K562 (cell line): ENCODE results near the gene ASB7. TPM values are rescaled to one million over a fixed set of nuclear protein-coding genes. Genes with fewer than 3 reads are reported as not detected.

ENCODE experiments used
- ATAC-seq: fragments of 200-7000 bp; cut with Tn5 transposase; 3 replicates; pipeline ENCODE4 v1.9.1; 2020; ENCODE audit warnings: moderate library complexity
- BruUV-seq: library from RNA; stranded (reverse); fragments of 400-500 nt; replicated peaks from 2 replicates; lab custom pipeline; 2021; lab: Mats Ljungman, UMichigan
- CTCF ChIA-PET: fragments of 300-600 bp; formaldehyde crosslinking; extraction: SDS; loops from one replicate; lab custom pipeline; 2021; ENCODE audit warnings: low intra/inter-chr PET ratio; lab: Yijun Ruan, JAX
- POLR2A ChIA-PET: fragments of 300-600, 350-650 bp; sonication (Branson Sonifier 250); formaldehyde crosslinking; extraction: SDS; loops from one replicate; lab custom pipeline; 2021; ENCODE audit warnings: antibody characterized with exemption, inconsistent platforms; lab: Yijun Ruan, JAX
- DNase-seq, 4 experiments: peaks; one replicate each; pipeline versions ENCODE4 v3.0.0 to v3.0.0-alpha.2; 2011 to 2018; ENCODE audit warnings: low spot score in 3 of 4, mixed read lengths in 3 of 4; ENCODE audit errors: extremely low read depth in 1 of 4
- FAIRE-seq: peaks from 2 replicates; lab custom pipeline; 2011; peaks lifted over from hg19 to GRCh38; lab: Jason Lieb, UNC
- H2AFZ ChIP-seq: 2 replicates; pipeline ENCODE4 v1.6.0; 2011; ENCODE audit warnings: low read depth, low read length, control low read depth, inconsistent platforms
- H3K27ac ChIP-seq: fragments of 200-600 bp; 3 replicates; pipeline ENCODE4 v1.8.0; 2011; ENCODE audit warnings: low read depth, mild to moderate bottlenecking, control low read depth, inconsistent platforms, low read length, moderate library complexity, mixed read lengths; ENCODE audit errors: extremely low read depth
- H3K27me3 ChIP-seq, 2 experiments: fragments of 300-600 bp in 1 of 2; 2 replicates in 1 of 2; 3 replicates in 1 of 2; pipeline versions ENCODE4 v1.6.0 to v1.8.0; 2011; ENCODE audit warnings: inconsistent platforms in 2 of 2, low read length in 2 of 2, mild to moderate bottlenecking in 1 of 2, mixed read lengths in 1 of 2, moderate library complexity in 1 of 2; ENCODE audit not compliant: control insufficient read depth in 2 of 2, insufficient read depth in 2 of 2
- H3K36me3 ChIP-seq: fragments of 300-600 bp; 3 replicates; pipeline ENCODE4 v1.8.0; 2011; ENCODE audit warnings: mild to moderate bottlenecking, low read length, inconsistent platforms; ENCODE audit not compliant: control insufficient read depth, insufficient read depth
- H3K4me1 ChIP-seq, 2 experiments: fragments of 200-600 bp in 1 of 2; replicated peaks in 1 of 2; 2 replicates in 1 of 2; 3 replicates in 1 of 2; pipeline versions ENCODE4 v1.5.1 to v1.8.0; 2011; ENCODE audit warnings: inconsistent platforms in 2 of 2, low read length in 2 of 2, mild to moderate bottlenecking in 1 of 2, mixed read lengths in 1 of 2, moderate library complexity in 1 of 2; ENCODE audit not compliant: control insufficient read depth in 2 of 2, insufficient read depth in 2 of 2
- H3K4me2 ChIP-seq: 2 replicates; pipeline ENCODE4 v1.6.1; 2011; ENCODE audit warnings: low read length, control low read depth, inconsistent platforms, mixed read lengths; ENCODE audit not compliant: insufficient read depth
- H3K4me3 ChIP-seq: fragments of 200-600 bp; sonication (generic), shearing (Covaris generic); 2 replicates; pipeline ENCODE4 v1.5.1; 2016; ENCODE audit warnings: control low read depth, inconsistent platforms
- H3K79me2 ChIP-seq: fragments of 200-600 bp; 3 replicates; pipeline ENCODE4 v1.8.0; 2011; ENCODE audit warnings: low read length, inconsistent platforms; ENCODE audit not compliant: control insufficient read depth, insufficient read depth
- H3K9ac ChIP-seq, 2 experiments: 2 replicates each; pipeline versions ENCODE4 v1.6.0 to v1.6.1; 2011; ENCODE audit warnings: low read depth in 2 of 2, low read length in 2 of 2, control low read depth in 1 of 2, inconsistent platforms in 1 of 2, mild to moderate bottlenecking in 1 of 2, mixed read lengths in 1 of 2; ENCODE audit not compliant: insufficient read depth in 1 of 2
- H3K9me1 ChIP-seq: one replicate; pipeline ENCODE4 v1.6.0; 2011; ENCODE audit warnings: inconsistent platforms, mild to moderate bottlenecking, low read length, moderate library complexity; ENCODE audit not compliant: control insufficient read depth, insufficient read depth
- H3K9me3 ChIP-seq: replicated peaks from 2 replicates; pipeline ENCODE4 v1.5.1; 2011; ENCODE audit warnings: low read depth, low read length, inconsistent platforms; ENCODE audit not compliant: control insufficient read depth, insufficient read depth
- H4K20me1 ChIP-seq: replicated peaks from 2 replicates; pipeline ENCODE4 v1.6.1; 2011; ENCODE audit warnings: low read length, inconsistent platforms, mixed read lengths; ENCODE audit not compliant: control insufficient read depth, insufficient read depth
- CAMTA2 ChIP-seq: fragments of 250-450 bp; sonication (Bioruptor Pico); conservative IDR thresholded peaks from 2 replicates; pipeline ENCODE4 v1.5.1; 2022
- CBX1 ChIP-seq: sonication (generic); IDR thresholded peaks from 2 replicates; pipeline ENCODE4 v1.6.1; 2016; ENCODE audit warnings: antibody characterized with exemption, low read depth, mild to moderate bottlenecking
- CREBBP ChIP-seq: IDR thresholded peaks from one replicate; pipeline ENCODE4 v1.6.1; 2012; ENCODE audit warnings: low read depth, mild to moderate bottlenecking, control low read depth, inconsistent platforms, low read length
- DPF2 ChIP-seq: fragments of 450-650 bp; IDR thresholded peaks from 2 replicates; pipeline ENCODE4 v1.6.1; 2016
- KLF1 ChIP-seq: fragments of 450-650 bp; IDR thresholded peaks from 2 replicates; pipeline ENCODE4 v1.6.1; 2016; ENCODE audit warnings: missing genetic modification characterization, missing compliant biosample characterization
- MECOM ChIP-seq: fragments of 250-450 bp; sonication (Bioruptor Pico); IDR thresholded peaks from 2 replicates; pipeline ENCODE4 v1.8.0; 2022; ENCODE audit warnings: inconsistent platforms
- NELFE ChIP-seq: IDR thresholded peaks from 2 replicates; pipeline ENCODE4 v1.6.1; 2011; ENCODE audit warnings: mild to moderate bottlenecking; ENCODE audit not compliant: insufficient read depth, insufficient read length
- RUNX1 ChIP-seq: sonication (generic); IDR thresholded peaks from 2 replicates; pipeline ENCODE4 v1.6.1; 2016; ENCODE audit warnings: antibody characterized with exemption, low read depth
- SNIP1 ChIP-seq: fragments of 450-650 bp; IDR thresholded peaks from 2 replicates; pipeline ENCODE4 v1.7.1; 2017; ENCODE audit warnings: low read depth, mild to moderate bottlenecking
- SPI1 ChIP-seq: IDR thresholded peaks from 2 replicates; pipeline ENCODE4 v1.6.1; 2011; ENCODE audit warnings: low read depth, low read length, control low read depth, borderline replicate concordance
- TGIF2 ChIP-seq: sonication (generic); formaldehyde crosslinking; IDR thresholded peaks from 2 replicates; pipeline ENCODE4 v1.8.1; 2022; ENCODE audit warnings: mild to moderate bottlenecking, missing genetic modification reagents, moderate library complexity
- ZNF197 ChIP-seq: fragments of 200-800 bp; sonication (Bioruptor generic); IDR thresholded peaks from 2 replicates; pipeline ENCODE4 v1.6.1; 2016; ENCODE audit warnings: low read depth, missing genetic modification characterization, missing compliant biosample characterization
- ZNF316 ChIP-seq: fragments of 450-650 bp; IDR thresholded peaks from 2 replicates; pipeline ENCODE4 v1.6.1; 2016
- ZNF57 ChIP-seq: fragments of 450-650 bp; formaldehyde crosslinking; IDR thresholded peaks from 2 replicates; pipeline ENCODE4 v1.4.0; 2020; ENCODE audit warnings: mild to moderate bottlenecking, moderate library complexity
- ZNF584 ChIP-seq: fragments of 200-800 bp; sonication (Bioruptor generic); IDR thresholded peaks from 2 replicates; pipeline ENCODE4 v1.6.1; 2016; ENCODE audit warnings: low read depth, mild to moderate bottlenecking, missing genetic modification characterization, missing compliant biosample characterization
- ZNF76 ChIP-seq: fragments of 250-450 bp; sonication (Bioruptor Pico); IDR thresholded peaks from 2 replicates; pipeline ENCODE4 v1.4.0; 2020; ENCODE audit warnings: mild to moderate bottlenecking, moderate library complexity, borderline replicate concordance
- WGBS: fragments of 100-300 bp; shearing (Covaris generic); methylation state at CpG from one replicate; pipeline ENCODE4 v1.1.6; 2016; ENCODE audit warnings: low coverage, mixed read lengths; ENCODE audit not compliant: insufficient coverage; ENCODE audit errors: missing lambda C conversion rate; 5-methylcytosine and 5-hydroxymethylcytosine counted together
- in situ Hi-C: fragments of 300-500 bp; cut with MboI; formaldehyde crosslinking; loops from 4 replicates; pipeline ENCODE4 v1.15.0; 2018; ENCODE audit warnings: inconsistent platforms, mixed read lengths
- intact Hi-C: fragments of 100-400 bp; cut with micrococcal nuclease; formaldehyde crosslinking; loops from 2 replicates; pipeline ENCODE4 v1.14.2; 2022
- polyA plus RNA-seq, 8 experiments: library from polyadenylated mRNA; depleted of rRNA in 4 of 8; stranded (reverse) in 5 of 8; unstranded in 3 of 8; fragments of >200 nt; fragmentation: Nextera tagmentation in 2 of 8; fragmentation: Illumina TruSeq in 1 of 8; extraction: Ambion mirVana in 2 of 8; extraction: Trizol in 1 of 8; gene quantifications; 2 replicates each; pipeline versions ENCODE4 v1.2.1 to v1.2.3, GENCODE V29; 2011 to 2014; ENCODE audit warnings: inconsistent platforms in 1 of 8, missing spikeins in 1 of 8
- total RNA-seq, 7 experiments: library from RNA; depleted of rRNA in 6 of 7; stranded (reverse); fragments of >200 nt in 6 of 7; fragmentation: Illumina TruSeq in 2 of 7; extraction: Trizol in 2 of 7; gene quantifications; 2 replicates each; pipeline versions ENCODE4 v1.2.1 to v1.2.3, GENCODE V29; 2011 to 2021; ENCODE audit warnings: low replicate concordance in 1 of 7

The ASB7 gene
- total and polyA plus RNA-seq, 9 of the 15 experiments (the other 6 are each of a cell fraction or from before 2014, with no cell fraction given) = 1.8 to 10.1 (median 6.8) TPM

- Histone ChIP-seq H3K4me3 (no peak overlapping the region), H3K4me2 (no peak overlapping the region), H3K36me3 (peaks cover 47% of the 10 kb centered on the region; the same call in 2 of the 3 replicates), H3K27me3 (no peaks in the 10 kb centered on the region), H3K9me3 (no peaks in the 10 kb centered on the region), H3K9me1 (no peaks in the 10 kb centered on the region), H2AFZ (no peak overlapping the region), H3K79me2 (no peaks in the 10 kb centered on the region), H4K20me1 (no peaks in the 10 kb centered on the region), H3K9ac (no peak overlapping the region), H3K4me1 (no peaks in the 10 kb centered on the region), H3K27ac (no peak overlapping the region)
- WGBS = 50% methylated on average over 5 of the region's 5 CpGs
- no peak for TF ChIP-seq ZNF76 (CRISPR knock-in tag)
- TF ChIP-seq ZNF197 (CRISPR knock-in tag) = no peak
- no peak for TF ChIP-seq TGIF2 (CRISPR knock-in tag)
- no peak for TF ChIP-seq DPF2
- no peak for TF ChIP-seq ZNF316
- TF ChIP-seq SNIP1 = no peak
- no peak for TF ChIP-seq CBX1
- no peak for TF ChIP-seq CAMTA2 (CRISPR knock-in tag)
- TF ChIP-seq ZNF584 = no peak
- TF ChIP-seq NELFE = no peak
- TF ChIP-seq RUNX1 = no peak
- no peak for TF ChIP-seq ZNF57 (CRISPR knock-in tag)
- TF ChIP-seq MECOM (CRISPR knock-in tag) = no peak
- TF ChIP-seq KLF1 (tag) = no peak
- no peak for TF ChIP-seq SPI1
- TF ChIP-seq CREBBP = no peak
- CTCF ChIA-PET = no interaction called here
- DNase-seq (no peak), FAIRE-seq (no peak), ATAC-seq (no peak)
- POLR2A ChIA-PET = interaction anchor here (1.4 kb wide), 1 partner anchor 8 kb away, joined by 3 read pairs; no protein-coding TSS in a partner anchor
- in situ Hi-C loops = no loop called here
- no TSS peak for BruUV-seq
- intact Hi-C loops = no loop called here
These were observed 13.4 kb downstream of the ASB7 start for GRCh38 chr15:100615801-100616200.
